GM10248 (cell line): Measurements from ENCODE around the gene IMMP1L.

ENCODE experiments used
- CTCF ChIA-PET: fragments of 300-600 bp; sonication (Branson Sonifier 250); formaldehyde crosslinking; extraction: SDS; loops from one replicate; lab custom pipeline; 2021; ENCODE audit warnings: antibody characterized with exemption; lab: Yijun Ruan, JAX
- POLR2A ChIA-PET: fragments of 350-650 bp; sonication (Branson Sonifier 250); formaldehyde crosslinking; extraction: SDS; loops from one replicate; lab custom pipeline; 2020; ENCODE audit warnings: antibody characterized with exemption; lab: Yijun Ruan, JAX
- DNase-seq: peaks from one replicate; pipeline ENCODE4 v3.0.0; 2012; ENCODE audit errors: extremely low spot score
- CTCF ChIP-seq: IDR thresholded peaks from 2 replicates; pipeline ENCODE4 v1.5.1; 2012; ENCODE audit warnings: mild to moderate bottlenecking, low read depth; ENCODE audit errors: extremely low read depth, missing control alignments, control extremely low read depth

Gene IMMP1L

GRCh38 chr11:31455177-31455576 lies 54.2 kb downstream of the IMMP1L start:
- CTCF ChIA-PET, result interaction anchor here (1.1 kb wide), 1 partner anchor 41 kb away, joined by 3 read pairs; no protein-coding TSS in a partner anchor
- no peak for DNase-seq
- no peak for TF ChIP-seq CTCF
- POLR2A ChIA-PET, result no interaction called here

- CTCF ChIA-PET, result no interaction called here
These were observed 58.6 kb downstream of the IMMP1L start for GRCh38 chr11:31450841-31451240.

GRCh38 chr11:31449040-31449439 lies 60.4 kb downstream of the IMMP1L start:
- DNase-seq, result no peak
- ChIA-PET POLR2A (no interaction called here), CTCF (interaction anchor here (1.3 kb wide), 1 partner anchor 20 kb away, joined by 4 read pairs; no protein-coding TSS in a partner anchor)

More at GRCh38 chr11:31450841-31451240, 58.6 kb downstream of the IMMP1L start:
- no peak for DNase-seq
- TF ChIP-seq CTCF, result no peak
- POLR2A ChIA-PET, result no interaction called here

DNA sequence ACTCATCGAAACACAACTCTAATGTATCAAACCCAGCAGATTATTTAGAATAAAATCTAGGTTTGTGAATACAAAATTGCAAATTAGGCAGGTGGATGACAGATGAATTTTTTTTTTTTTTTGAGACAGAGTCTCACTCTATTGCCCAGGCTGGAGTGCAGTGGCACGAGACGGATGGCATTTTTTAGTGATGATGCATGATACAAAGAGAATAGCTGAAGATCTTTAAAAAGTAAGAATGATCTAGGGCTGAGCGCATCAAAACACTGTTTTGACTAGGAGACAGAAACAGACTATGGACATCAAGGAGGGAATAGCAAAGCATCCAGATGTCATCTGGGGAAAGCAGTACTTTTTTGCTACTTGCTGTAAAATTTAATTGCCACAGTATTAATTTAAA lies 63.8 kb downstream of the IMMP1L start:
- POLR2A ChIA-PET, result no interaction called here

More at GRCh38 chr11:31449040-31449439, 60.4 kb downstream of the IMMP1L start:
- TF ChIP-seq CTCF, result no peak

GRCh38 chr11:31443802-31444201 lies 65.6 kb downstream of the IMMP1L start:
- TF ChIP-seq CTCF, result no peak
- ChIA-PET POLR2A (no interaction called here), CTCF (interaction anchor here (1.5 kb wide), 1 partner anchor 15 kb away, joined by 3 read pairs; no protein-coding TSS in a partner anchor)
- no peak for DNase-seq

More for the DNA sequence above, 63.8 kb downstream of the IMMP1L start:
- no peak for TF ChIP-seq CTCF
- CTCF ChIA-PET, result interaction anchor here (0.5 to 1.0 kb wide), 2 partner anchors 13 to 1066 kb away, joined by 3 read pairs; no protein-coding TSS in a partner anchor
- DNase-seq, result no peak

- CTCF ChIA-PET, result interaction anchor here (0.9 kb wide), 2 partner anchors 24 to 524 kb away, joined by 3 read pairs; no protein-coding TSS in a partner anchor
- no peak for TF ChIP-seq CTCF
- DNase-seq, result no peak
- POLR2A ChIA-PET, result no interaction called here
These were observed 67.3 kb downstream of the IMMP1L start for GRCh38 chr11:31442086-31442485.

GRCh38 chr11:31441296-31441695 lies 68.1 kb downstream of the IMMP1L start:
- TF ChIP-seq CTCF, result no peak
- DNase-seq, result no peak
- POLR2A ChIA-PET, result no interaction called here
- CTCF ChIA-PET, result interaction anchor here (0.9 kb wide), 1 partner anchor 523 kb away, joined by 3 read pairs; no protein-coding TSS in a partner anchor
